ENCODE results near the gene TM4SF4.

DNA sequence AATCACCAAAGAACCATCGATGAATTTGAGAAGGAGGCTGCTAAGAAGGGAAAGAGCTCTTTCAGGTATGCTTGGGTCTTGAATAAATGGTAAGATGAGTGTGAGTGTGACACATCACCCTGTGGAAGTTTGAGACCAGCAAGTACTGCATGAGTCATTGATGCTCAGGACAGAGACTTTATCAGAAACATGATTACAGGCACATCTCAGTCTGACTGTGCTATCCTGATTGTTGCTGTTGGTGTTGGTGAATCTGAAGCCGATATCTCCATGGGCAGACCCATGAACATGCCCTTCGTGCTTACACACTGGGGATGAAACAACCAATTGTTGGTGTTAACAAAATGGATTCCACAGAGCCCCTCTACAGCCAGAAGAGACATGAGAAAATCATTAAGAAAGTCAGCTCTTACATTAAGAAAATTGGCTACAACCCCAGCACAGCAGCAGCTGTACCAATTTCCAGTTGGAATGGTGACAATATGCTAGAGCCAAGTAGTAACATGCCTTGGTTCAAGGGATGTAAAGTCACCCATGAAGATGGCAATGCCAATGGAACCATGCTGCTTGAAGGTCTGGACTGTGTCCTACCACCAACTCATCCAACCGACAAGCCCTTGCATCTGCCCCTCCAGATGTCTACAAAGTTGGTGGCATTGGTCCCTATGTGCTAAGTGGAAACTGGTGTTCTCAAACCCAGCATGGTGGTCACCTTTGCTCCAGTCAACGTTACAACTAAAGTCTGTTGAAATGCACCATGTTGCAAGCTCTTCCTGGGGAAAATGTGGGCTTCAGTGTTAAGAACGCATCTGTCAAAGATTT lies 20.5 kb downstream of the TM4SF4 start:
- TF ChIP-seq POLR2A (IDR thresholded peaks at IDR 0.05), result no peak
- TF ChIP-seq, protein P1, sequence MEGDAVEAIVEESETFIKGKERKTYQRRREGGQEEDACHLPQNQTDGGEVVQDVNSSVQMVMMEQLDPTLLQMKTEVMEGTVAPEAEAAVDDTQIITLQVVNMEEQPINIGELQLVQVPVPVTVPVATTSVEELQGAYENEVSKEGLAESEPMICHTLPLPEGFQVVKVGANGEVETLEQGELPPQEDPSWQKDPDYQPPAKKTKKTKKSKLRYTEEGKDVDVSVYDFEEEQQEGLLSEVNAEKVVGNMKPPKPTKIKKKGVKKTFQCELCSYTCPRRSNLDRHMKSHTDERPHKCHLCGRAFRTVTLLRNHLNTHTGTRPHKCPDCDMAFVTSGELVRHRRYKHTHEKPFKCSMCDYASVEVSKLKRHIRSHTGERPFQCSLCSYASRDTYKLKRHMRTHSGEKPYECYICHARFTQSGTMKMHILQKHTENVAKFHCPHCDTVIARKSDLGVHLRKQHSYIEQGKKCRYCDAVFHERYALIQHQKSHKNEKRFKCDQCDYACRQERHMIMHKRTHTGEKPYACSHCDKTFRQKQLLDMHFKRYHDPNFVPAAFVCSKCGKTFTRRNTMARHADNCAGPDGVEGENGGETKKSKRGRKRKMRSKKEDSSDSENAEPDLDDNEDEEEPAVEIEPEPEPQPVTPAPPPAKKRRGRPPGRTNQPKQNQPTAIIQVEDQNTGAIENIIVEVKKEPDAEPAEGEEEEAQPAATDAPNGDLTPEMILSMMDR (IDR thresholded peaks at IDR 0.05), result no peak
